GM12878 (cell line): Measurements from ENCODE around the gene NOSTRIN.

Experiments
- CBFB ChIP-seq: IDR thresholded peaks from 2 replicates; pipeline ENCODE4 v1.6.1; 2016; ENCODE audit warnings: antibody characterized with exemption, low read depth
- CREB1 ChIP-seq: IDR thresholded peaks from 2 replicates; pipeline ENCODE4 v1.6.1; 2012; ENCODE audit warnings: low read depth, mild to moderate bottlenecking, inconsistent platforms
- JUND ChIP-seq: IDR thresholded peaks from 2 replicates; pipeline ENCODE4 v1.6.1; 2012; ENCODE audit warnings: low read depth, mild to moderate bottlenecking, low read length, improper control_type of control experiment, moderate library complexity
- NKRF ChIP-seq: fragments of 450-650 bp; conservative IDR thresholded peaks from 2 replicates; pipeline ENCODE4 v1.6.1; 2017; ENCODE audit warnings: mild to moderate bottlenecking, moderate library complexity
- NRF1 ChIP-seq: conservative IDR thresholded peaks from 2 replicates; pipeline ENCODE4 v1.6.1; 2011; ENCODE audit warnings: mild to moderate bottlenecking, low read depth, low read length, improper control_type of control experiment
- POLR2AphosphoS5 ChIP-seq: IDR thresholded peaks from 2 replicates; pipeline ENCODE4 v1.6.1; 2011; ENCODE audit warnings: mild to moderate bottlenecking, low read length, inconsistent platforms
- RCOR1 ChIP-seq: conservative IDR thresholded peaks from 2 replicates; pipeline ENCODE4 v1.6.1; 2012; ENCODE audit warnings: low read depth, low read length, improper control_type of control experiment
- RFX5 ChIP-seq: IDR thresholded peaks from 2 replicates; pipeline ENCODE4 v1.6.1; 2011; ENCODE audit warnings: low read depth, low read length, improper control_type of control experiment
- USF2 ChIP-seq: IDR thresholded peaks from 2 replicates; pipeline ENCODE4 v1.6.1; 2011; ENCODE audit warnings: low read depth, low read length, improper control_type of control experiment, borderline replicate concordance
- ZSCAN29 ChIP-seq: fragments of 450-650 bp; IDR thresholded peaks from 2 replicates; pipeline ENCODE4 v1.6.1; 2017; ENCODE audit warnings: mild to moderate bottlenecking, moderate library complexity
- TF ChIP-seq, protein P1 (sequence below), 3 experiments: IDR thresholded peaks in 2 of 3; conservative IDR thresholded peaks in 1 of 3; 2 replicates each; pipeline ENCODE4 v1.5.1; 2011; ENCODE audit warnings: low read depth in 3 of 3, low read length in 3 of 3, mild to moderate bottlenecking in 3 of 3, control low read depth in 2 of 3, moderate library complexity in 2 of 3, inconsistent platforms in 1 of 3, mixed read lengths in 1 of 3; ENCODE audit not compliant: control insufficient read depth in 2 of 3, insufficient read depth in 1 of 3; ENCODE audit errors: extremely low read depth in 1 of 3

- no peak for TF ChIP-seq POLR2AphosphoS5
- TF ChIP-seq, protein P1, sequence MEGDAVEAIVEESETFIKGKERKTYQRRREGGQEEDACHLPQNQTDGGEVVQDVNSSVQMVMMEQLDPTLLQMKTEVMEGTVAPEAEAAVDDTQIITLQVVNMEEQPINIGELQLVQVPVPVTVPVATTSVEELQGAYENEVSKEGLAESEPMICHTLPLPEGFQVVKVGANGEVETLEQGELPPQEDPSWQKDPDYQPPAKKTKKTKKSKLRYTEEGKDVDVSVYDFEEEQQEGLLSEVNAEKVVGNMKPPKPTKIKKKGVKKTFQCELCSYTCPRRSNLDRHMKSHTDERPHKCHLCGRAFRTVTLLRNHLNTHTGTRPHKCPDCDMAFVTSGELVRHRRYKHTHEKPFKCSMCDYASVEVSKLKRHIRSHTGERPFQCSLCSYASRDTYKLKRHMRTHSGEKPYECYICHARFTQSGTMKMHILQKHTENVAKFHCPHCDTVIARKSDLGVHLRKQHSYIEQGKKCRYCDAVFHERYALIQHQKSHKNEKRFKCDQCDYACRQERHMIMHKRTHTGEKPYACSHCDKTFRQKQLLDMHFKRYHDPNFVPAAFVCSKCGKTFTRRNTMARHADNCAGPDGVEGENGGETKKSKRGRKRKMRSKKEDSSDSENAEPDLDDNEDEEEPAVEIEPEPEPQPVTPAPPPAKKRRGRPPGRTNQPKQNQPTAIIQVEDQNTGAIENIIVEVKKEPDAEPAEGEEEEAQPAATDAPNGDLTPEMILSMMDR (IDR thresholded peaks at IDR 0.05 in 2 of 3, conservative IDR thresholded peaks at IDR 0.05 in 1 of 3; ENCODE audit: control insufficient read depth in 2 of 3, extremely low read depth in 1 of 3, insufficient read depth in 1 of 3, low read depth in 3 of 3, low read length in 3 of 3) = no peak
- no peak for TF ChIP-seq NRF1
- no peak for TF ChIP-seq CREB1
- no peak for TF ChIP-seq CBFB
- TF ChIP-seq JUND = no peak
- no peak for TF ChIP-seq RCOR1
- no peak for TF ChIP-seq RFX5
- no peak for TF ChIP-seq ZSCAN29
- TF ChIP-seq USF2 = no peak
- TF ChIP-seq NKRF = no peak
Measured at GRCh38 chr2:168801471-168801870, 966 bp upstream of the NOSTRIN start.
